ENCODE results near the gene KRTAP10-5.
"Not testable (repeated sequence)": the region's sequence is repeated elsewhere in the genome, so short reads cannot be mapped to it uniquely, and the experiment has no call there.

Gene KRTAP10-5

DNA sequence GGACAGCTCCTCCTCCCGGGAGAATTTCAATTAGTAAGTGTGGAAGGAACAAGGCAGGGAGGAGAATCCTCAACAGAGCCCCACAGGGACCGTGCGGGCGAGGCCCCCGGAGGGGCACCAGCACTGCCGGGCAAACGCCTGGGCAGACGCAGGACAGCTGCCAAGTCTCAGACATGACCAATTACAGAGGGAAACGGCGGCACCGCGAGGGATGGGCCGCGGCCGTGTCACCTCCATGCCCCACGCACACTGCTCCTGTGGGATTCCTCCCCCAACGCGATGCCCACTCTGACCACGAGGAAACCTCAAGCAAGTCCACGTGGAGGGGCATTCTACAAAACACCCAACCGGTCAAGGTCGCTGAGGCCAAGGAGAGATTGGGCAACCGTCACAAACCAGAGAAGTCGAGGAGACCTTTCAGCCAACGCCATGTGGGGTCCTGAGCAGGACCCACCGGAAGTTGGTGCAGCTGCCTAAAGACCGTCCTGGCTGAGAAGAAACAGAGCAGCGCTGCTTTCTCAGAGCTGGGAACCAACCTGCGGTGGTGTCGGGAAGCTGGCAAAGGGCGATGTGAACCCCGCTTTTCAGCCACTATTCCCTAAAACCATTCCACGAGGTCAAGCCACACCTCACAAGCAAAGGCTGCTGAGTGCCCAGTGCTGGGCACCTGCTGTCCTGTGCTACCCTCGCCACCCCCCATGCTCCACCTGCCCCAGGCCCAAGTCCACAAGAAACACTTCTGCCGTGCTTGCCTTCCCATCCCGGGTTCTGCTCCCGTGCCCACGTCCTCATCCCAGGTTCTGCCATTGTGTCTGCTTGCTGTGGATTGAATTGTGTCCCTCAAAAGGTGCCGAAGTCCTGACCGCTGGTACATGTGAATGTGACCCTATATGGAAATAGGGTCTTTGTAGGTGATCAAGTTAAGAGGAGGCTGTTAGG, 8.3 kb downstream of the KRTAP10-5 start:
- DNase-seq (ENCODE audit: low spot score) = no peak

GRCh38 chr21:44571296-44571695, 9.1 kb downstream of the KRTAP10-5 start:
- no peak for DNase-seq (ENCODE audit: low spot score)

- no peak for DNase-seq (ENCODE audit: low spot score)
Observed at GRCh38 chr21:44569861-44570517, 10.4 kb downstream of the KRTAP10-5 start.

- no peak for DNase-seq (ENCODE audit: low spot score)
Observed at GRCh38 chr21:44568667-44569556, 11.5 kb downstream of the KRTAP10-5 start.

DNA sequence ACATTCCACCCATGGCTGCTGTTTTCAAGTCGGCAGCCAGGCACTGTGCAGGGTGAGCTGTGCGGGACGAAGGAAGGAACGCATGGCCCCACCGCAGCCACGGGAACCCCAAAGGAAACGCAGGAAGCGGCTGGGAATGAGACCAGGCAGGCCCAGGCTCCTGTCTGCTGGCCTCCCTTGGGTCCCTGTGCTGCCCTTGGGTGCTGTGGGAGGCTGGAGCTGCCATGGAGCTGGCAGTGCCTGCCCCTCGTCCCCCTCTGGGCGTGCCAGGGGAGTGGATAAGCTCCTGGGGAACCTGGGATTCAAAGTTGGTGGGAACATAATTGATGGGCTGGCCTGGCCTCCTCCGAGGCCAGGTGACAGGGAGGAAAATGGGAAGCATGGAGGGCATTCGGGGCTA, 12.1 kb downstream of the KRTAP10-5 start:
- DNase-seq (ENCODE audit: low spot score) = no peak

- no peak for DNase-seq (ENCODE audit: low spot score)
Observed at GRCh38 chr21:44567481-44568171, 12.8 kb downstream of the KRTAP10-5 start.

DNA sequence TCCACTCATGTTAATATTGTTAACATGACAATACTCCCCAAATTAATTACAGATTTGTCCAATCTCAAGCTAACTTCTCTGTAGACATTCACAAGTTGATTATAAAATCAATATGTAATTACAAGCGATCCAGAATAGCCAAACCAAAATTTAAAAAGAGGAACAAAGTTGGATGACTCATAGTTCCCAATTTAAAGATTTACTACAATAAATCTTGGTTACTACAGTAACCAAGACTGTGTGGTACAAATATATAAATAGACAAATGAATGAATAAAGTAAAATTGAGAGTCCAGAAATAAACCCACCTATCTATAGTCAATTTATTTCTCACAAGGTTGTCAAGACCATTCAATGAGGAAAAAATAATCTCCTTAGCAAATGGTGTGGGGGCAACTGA, 14.0 kb downstream of the KRTAP10-5 start:
- no peak for DNase-seq (ENCODE audit: low spot score)

GRCh38 chr21:44564886-44565598, 15.4 kb downstream of the KRTAP10-5 start:
- DNase-seq (ENCODE audit: low spot score) = no peak

- DNase-seq (ENCODE audit: low spot score) = no peak
Observed at GRCh38 chr21:44564099-44564498, 16.3 kb downstream of the KRTAP10-5 start.

GRCh38 chr21:44558695-44559094, 21.7 kb downstream of the KRTAP10-5 start, which contains the start of gene KRTAP10-3:
TSS of gene KRTAP10-3 (minus strand) at chr21:44558795. CDS start at chr21:44558715, 80 bp downstream.
- no peak for DNase-seq (ENCODE audit: low spot score)

DNA sequence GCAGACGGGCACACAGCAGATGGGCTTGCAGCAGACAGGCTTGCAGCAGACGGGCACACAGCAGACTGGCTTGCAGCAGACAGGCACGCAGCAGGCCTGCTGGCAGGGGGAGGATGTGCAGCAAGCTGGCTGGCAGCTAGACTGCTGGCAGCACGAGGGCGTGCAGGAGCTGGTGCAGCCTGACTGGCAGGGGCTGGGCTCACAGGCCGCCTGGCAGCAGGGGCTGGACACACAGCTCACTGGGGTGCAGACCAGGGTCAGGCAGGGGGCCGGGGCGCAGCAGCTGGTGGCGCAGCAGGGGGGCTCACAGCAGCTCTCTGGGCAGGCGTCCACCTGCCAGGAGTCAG, 22.1 kb downstream of the KRTAP10-5 start:
- DNase-seq (ENCODE audit: low spot score) = not testable (repeated sequence)

DNA sequence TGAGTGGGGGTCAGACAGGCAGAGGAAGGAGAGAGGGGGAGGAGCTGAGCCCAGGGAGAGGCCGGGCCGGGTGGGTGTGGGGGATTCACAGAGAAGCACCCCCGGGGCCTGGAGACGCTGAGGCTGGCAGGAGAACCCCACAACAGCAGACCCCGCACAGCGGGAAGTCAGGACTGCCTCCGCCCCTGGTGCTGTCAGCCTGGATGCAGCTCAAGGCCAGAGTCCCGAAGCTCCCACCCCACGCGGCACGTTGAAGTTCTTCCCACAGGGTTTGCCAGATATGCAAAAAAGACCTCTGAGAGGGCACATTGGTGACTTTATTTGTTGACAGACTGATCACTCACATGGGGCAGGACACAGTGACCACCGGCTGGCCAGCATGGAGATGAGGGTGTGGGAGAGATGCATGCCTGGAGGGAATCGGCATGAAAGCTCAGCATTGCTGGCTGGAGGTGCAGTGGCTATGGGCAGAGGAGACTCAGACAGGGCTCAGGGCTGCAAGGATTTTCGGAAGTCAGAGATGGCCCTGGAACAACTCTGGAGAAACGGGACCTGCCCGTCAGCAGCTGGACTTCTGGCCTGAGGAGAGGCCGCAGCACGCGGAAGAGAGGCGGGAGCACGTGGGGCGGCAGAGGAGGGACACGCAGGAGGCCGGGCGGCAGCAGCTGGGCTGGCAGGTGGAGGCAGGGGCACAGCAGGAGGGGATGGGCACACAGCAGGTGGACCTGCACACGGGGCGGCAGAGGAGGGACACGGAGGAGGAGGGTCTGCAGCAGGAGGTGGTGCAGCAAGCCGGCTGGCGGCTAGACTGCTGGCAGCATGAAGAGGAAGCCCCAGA, 22.7 kb downstream of the KRTAP10-5 start:
- no peak for DNase-seq (ENCODE audit: low spot score)

- no peak for DNase-seq (ENCODE audit: low spot score)
Observed at GRCh38 chr21:44556879-44557278, 23.5 kb downstream of the KRTAP10-5 start.

- no peak for DNase-seq (ENCODE audit: low spot score)
Observed at GRCh38 chr21:44555200-44555875, 25.1 kb downstream of the KRTAP10-5 start.

GRCh38 chr21:44552681-44553080, 27.7 kb downstream of the KRTAP10-5 start:
- DNase-seq (ENCODE audit: low spot score) = no peak

DNA sequence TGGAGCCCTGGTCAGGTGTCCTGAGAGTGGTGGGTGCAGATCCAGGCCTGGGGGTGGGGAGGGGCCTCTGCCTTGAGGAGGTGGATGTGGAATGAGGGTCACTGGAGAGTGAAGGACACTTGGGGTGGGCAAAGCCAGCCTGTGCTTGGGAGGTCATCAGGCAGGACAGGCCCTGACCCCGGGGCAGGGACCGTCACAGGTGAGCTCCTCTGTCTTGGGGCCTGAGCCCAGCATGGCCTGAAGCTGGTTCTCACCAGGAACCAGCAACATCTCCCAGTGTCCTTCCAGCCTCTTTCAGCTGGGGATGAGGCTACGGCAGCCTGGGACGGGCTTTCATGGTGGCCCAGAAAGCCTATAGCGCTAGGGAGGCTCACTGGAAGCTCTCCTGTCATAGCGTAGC, 28.3 kb downstream of the KRTAP10-5 start:
- DNase-seq (ENCODE audit: low spot score) = no peak

- no peak for DNase-seq (ENCODE audit: low spot score)
Observed at GRCh38 chr21:44551340-44551961, 29.0 kb downstream of the KRTAP10-5 start, which contains the start of gene KRTAP10-2. TSS of gene KRTAP10-2 (minus strand) at chr21:44551505. CDS start at chr21:44551458, 47 bp downstream.

DNA sequence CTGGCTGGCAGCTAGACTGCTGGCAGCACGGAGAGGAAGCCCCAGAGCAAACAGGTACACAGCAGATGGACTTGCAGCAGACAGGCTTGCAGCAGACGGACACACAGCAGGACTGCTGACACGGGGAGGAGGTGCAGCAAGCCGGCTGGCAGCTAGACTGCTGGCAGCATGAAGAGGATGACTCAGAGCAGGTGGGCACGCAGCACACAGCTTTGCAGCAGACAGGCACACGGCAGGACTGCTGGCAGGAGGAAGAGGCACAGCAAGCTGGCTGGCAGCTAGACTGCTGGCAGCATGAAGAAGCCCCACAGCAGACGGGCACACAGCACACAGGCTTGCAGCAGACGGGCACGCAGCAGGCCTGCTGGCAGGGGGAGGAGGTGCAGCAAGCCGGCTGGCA, 29.6 kb downstream of the KRTAP10-5 start:
- DNase-seq (ENCODE audit: low spot score) = no peak

GRCh38 chr21:44550285-44550684, 30.1 kb downstream of the KRTAP10-5 start:
- DNase-seq (ENCODE audit: low spot score) = not testable (repeated sequence)

All from pons (tissue), 1 donor.